ENCODE results near the gene SRGAP3. TPM values are rescaled to one million over a fixed set of nuclear protein-coding genes. Genes with fewer than 3 reads are reported as not detected.

Gene SRGAP3
- total RNA-seq, 2 experiments from 2014 or later, result 1.8 to 2.5 TPM

- POLR2A ChIA-PET, result interaction anchor here (0.7 kb wide), 1 partner anchor 70 kb away, joined by 3 read pairs; no protein-coding TSS in a partner anchor
These were observed 212.2 kb downstream of the SRGAP3 start for GRCh38 chr3:9037144-9037711.

GRCh38 chr3:9036404-9037131 lies 212.9 kb downstream of the SRGAP3 start:
- intact Hi-C loops (cut with micrococcal nuclease), result no loop called here
- DNase-seq (no peak), ATAC-seq (no peak)
- Mint-ChIP-seq H3K9me3 (no peaks in the 10 kb centered on the region), H3K27ac (no peak overlapping the region), H3K36me3 (ENCODE audit: low read depth) (no peaks in the 10 kb centered on the region), H3K4me3 (no peak overlapping the region), H3K27me3 (no peaks in the 10 kb centered on the region), H3K4me1 (ENCODE audit: low read depth) (no peaks in the 10 kb centered on the region)
- ChIA-PET POLR2A (interaction anchor here (0.7 kb wide), 1 partner anchor 69 kb away, joined by 3 read pairs; no protein-coding TSS in a partner anchor), CTCF (no interaction called here)
- TF ChIP-seq CTCF (IDR thresholded peaks at IDR 0.05), result no peak

More at GRCh38 chr3:9037144-9037711, 212.2 kb downstream of the SRGAP3 start:
- no peaks in the 10 kb centered on the region for H3K4me1 Mint-ChIP-seq (ENCODE audit: low read depth)
- no peak overlapping the region for H3K4me3 Mint-ChIP-seq
- CTCF ChIA-PET, result no interaction called here
- H3K36me3 Mint-ChIP-seq (ENCODE audit: low read depth), result no peaks in the 10 kb centered on the region
- no peaks in the 10 kb centered on the region for H3K27me3 Mint-ChIP-seq
- TF ChIP-seq CTCF (IDR thresholded peaks at IDR 0.05), result no peak
- H3K27ac Mint-ChIP-seq, result no peak overlapping the region
- ATAC-seq, result no peak
- H3K9me3 Mint-ChIP-seq, result no peaks in the 10 kb centered on the region
- intact Hi-C loops (cut with micrococcal nuclease), result no loop called here
- no peak for DNase-seq

GRCh38 chr3:9035961-9036360 lies 213.5 kb downstream of the SRGAP3 start:
- DNase-seq, result no peak
- intact Hi-C loops (cut with micrococcal nuclease), result no loop called here
- no peak overlapping the region for H3K4me3 Mint-ChIP-seq
- no peak for TF ChIP-seq CTCF (IDR thresholded peaks at IDR 0.05)
- ChIA-PET POLR2A (no interaction called here), CTCF (no interaction called here)
- no peaks in the 10 kb centered on the region for H3K4me1 Mint-ChIP-seq (ENCODE audit: low read depth)
- H3K9me3 Mint-ChIP-seq, result no peaks in the 10 kb centered on the region
- ATAC-seq, result no peak
- no peaks in the 10 kb centered on the region for H3K27me3 Mint-ChIP-seq
- H3K36me3 Mint-ChIP-seq (ENCODE audit: low read depth), result no peaks in the 10 kb centered on the region
- no peak overlapping the region for H3K27ac Mint-ChIP-seq

GRCh38 chr3:9035473-9035872 lies 214.0 kb downstream of the SRGAP3 start:
- intact Hi-C loops (cut with micrococcal nuclease), result no loop called here
- no peaks in the 10 kb centered on the region for H3K36me3 Mint-ChIP-seq (ENCODE audit: low read depth)
- POLR2A ChIA-PET, result no interaction called here
- no peaks in the 10 kb centered on the region for H3K27me3 Mint-ChIP-seq
- no peak for ATAC-seq
- no peak for DNase-seq
- CTCF ChIA-PET, result no interaction called here
- no peak overlapping the region for H3K4me3 Mint-ChIP-seq
- H3K4me1 Mint-ChIP-seq (ENCODE audit: low read depth), result no peaks in the 10 kb centered on the region
- H3K27ac Mint-ChIP-seq, result no peak overlapping the region
- no peak for TF ChIP-seq CTCF (IDR thresholded peaks at IDR 0.05)
- no peaks in the 10 kb centered on the region for H3K9me3 Mint-ChIP-seq

- POLR2A ChIA-PET, result no interaction called here
- no peak overlapping the region for H3K27ac Mint-ChIP-seq
- no peaks in the 10 kb centered on the region for H3K27me3 Mint-ChIP-seq
- no peak overlapping the region for H3K4me3 Mint-ChIP-seq
- CTCF ChIA-PET, result no interaction called here
- no peaks in the 10 kb centered on the region for H3K9me3 Mint-ChIP-seq
- no peak for ATAC-seq
- TF ChIP-seq CTCF (IDR thresholded peaks at IDR 0.05), result no peak
- intact Hi-C loops (cut with micrococcal nuclease), result no loop called here
- H3K4me1 Mint-ChIP-seq (ENCODE audit: low read depth), result no peaks in the 10 kb centered on the region
- H3K36me3 Mint-ChIP-seq (ENCODE audit: low read depth), result no peaks in the 10 kb centered on the region
- DNase-seq, result no peak
These were observed 215.6 kb downstream of the SRGAP3 start for GRCh38 chr3:9033867-9034266.

All from activated CD8-positive, alpha-beta T cell treated with anti-CD3 and anti-CD28 coated beads for 36 hours (primary cell).